ENCODE results near the gene GSS. TPM values are rescaled to one million over a fixed set of nuclear protein-coding genes. Genes with fewer than 3 reads are reported as not detected.

Gene GSS
- total and polyA plus RNA-seq, 4 experiments from 2014 or later = 32.2 to 43.3 (median 39.8) TPM

DNA sequence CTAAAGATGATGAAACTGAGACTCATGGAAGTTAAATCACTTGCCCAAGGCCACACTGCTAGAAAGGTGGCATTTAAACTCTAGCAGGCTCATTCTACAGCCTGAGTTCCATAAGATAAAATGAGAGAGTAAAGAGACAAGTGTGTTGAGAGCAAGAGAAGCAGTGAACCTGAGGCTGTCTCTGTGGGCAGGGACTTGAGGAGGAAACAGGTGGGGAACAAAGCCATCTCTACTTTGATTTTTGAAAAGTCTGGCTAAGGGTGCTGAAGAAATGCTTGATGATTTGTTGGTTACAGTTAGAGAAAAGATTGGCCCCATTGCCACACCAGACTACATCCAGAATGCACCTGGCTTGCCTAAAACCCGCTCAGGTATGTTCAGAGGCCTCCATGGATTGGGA lies 29.0 kb downstream of the GSS start:
- H3K27ac Mint-ChIP-seq = peak overlapping the region in 2 of 7 donors; percentile 25 to 74
- no peaks in the 10 kb centered on the region for H3K9me3 Mint-ChIP-seq
- H3K36me3 ChIP-seq (ENCODE audit: insufficient read depth, low read length) = peaks cover 19% of the 10 kb centered on the region
- DNase-seq = no peak
- ChIA-PET POLR2A (ENCODE audit: partially characterized antibody) (no interaction called here), CTCF (ENCODE audit: partially characterized antibody) (no interaction called here)
- peaks cover 41 to 45% of the 10 kb centered on the region in 2 donors for H3K36me3 Mint-ChIP-seq
- H3K27ac ChIP-seq (ENCODE audit: low read depth, low read length) = no peak overlapping the region
- no peaks in the 10 kb centered on the region for H3K27me3 ChIP-seq (ENCODE audit: insufficient read depth, low read length)
- H3K9me3 ChIP-seq (ENCODE audit: control insufficient read depth in 1 of 2, low read length in 2 of 2) = no peaks in the 10 kb centered on the region
- H3K4me1 Mint-ChIP-seq = peaks cover 0 to 11% (median 3%) of the 10 kb centered on the region in 4 donors
- H3K27me3 Mint-ChIP-seq = no peaks in the 10 kb centered on the region
- intact Hi-C loops (cut with micrococcal nuclease) = no loop called here
- no peak overlapping the region for H3K4me3 Mint-ChIP-seq
- no peaks in the 10 kb centered on the region for H3K4me1 ChIP-seq (ENCODE audit: insufficient read depth, low read length)
- no peak overlapping the region for H3K4me3 ChIP-seq (ENCODE audit: low read length in 2 of 2)

DNA sequence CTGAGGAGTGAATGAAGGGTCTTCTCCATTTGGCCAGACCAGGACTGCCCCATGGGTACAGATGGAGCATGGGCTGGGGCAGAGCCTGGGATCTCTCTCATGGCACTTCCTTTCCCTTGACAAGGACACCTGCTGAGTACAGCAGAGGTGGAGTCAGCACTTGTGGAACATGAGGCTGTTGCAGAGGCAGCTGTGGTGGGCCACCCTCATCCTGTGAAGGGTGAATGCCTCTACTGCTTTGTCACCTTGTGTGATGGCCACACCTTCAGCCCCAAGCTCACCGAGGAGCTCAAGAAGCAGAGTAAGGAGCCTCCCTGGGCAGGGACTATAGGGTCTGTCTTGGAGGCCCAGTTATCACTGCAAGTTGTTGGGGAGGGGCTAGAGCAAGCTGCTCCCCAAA lies 29.6 kb downstream of the GSS start:
- H3K36me3 ChIP-seq (ENCODE audit: insufficient read depth, low read length) = peaks cover 14% of the 10 kb centered on the region
- CTCF ChIA-PET (ENCODE audit: partially characterized antibody) = no interaction called here
- POLR2A ChIA-PET (ENCODE audit: partially characterized antibody) = no interaction called here
- no peaks in the 10 kb centered on the region for H3K27me3 Mint-ChIP-seq
- H3K27ac Mint-ChIP-seq = peak overlapping the region in 3 of 7 donors; percentile 19 to 65 (median 30)
- no peak overlapping the region for H3K27ac ChIP-seq (ENCODE audit: low read depth, low read length)
- H3K4me3 ChIP-seq (ENCODE audit: low read length in 2 of 2) = no peak overlapping the region
- peaks cover 42% of the 10 kb centered on the region in 2 donors for H3K36me3 Mint-ChIP-seq
- H3K9me3 Mint-ChIP-seq = no peaks in the 10 kb centered on the region
- no peak overlapping the region for H3K4me3 Mint-ChIP-seq
- H3K4me1 Mint-ChIP-seq = peaks cover 0 to 11% (median 3%) of the 10 kb centered on the region in 4 donors
- H3K27me3 ChIP-seq (ENCODE audit: insufficient read depth, low read length) = no peaks in the 10 kb centered on the region
- no peaks in the 10 kb centered on the region for H3K4me1 ChIP-seq (ENCODE audit: insufficient read depth, low read length)
- no peak for DNase-seq
- intact Hi-C loops (cut with micrococcal nuclease) = no loop called here
- H3K9me3 ChIP-seq (ENCODE audit: control insufficient read depth in 1 of 2, low read length in 2 of 2) = no peaks in the 10 kb centered on the region

DNA sequence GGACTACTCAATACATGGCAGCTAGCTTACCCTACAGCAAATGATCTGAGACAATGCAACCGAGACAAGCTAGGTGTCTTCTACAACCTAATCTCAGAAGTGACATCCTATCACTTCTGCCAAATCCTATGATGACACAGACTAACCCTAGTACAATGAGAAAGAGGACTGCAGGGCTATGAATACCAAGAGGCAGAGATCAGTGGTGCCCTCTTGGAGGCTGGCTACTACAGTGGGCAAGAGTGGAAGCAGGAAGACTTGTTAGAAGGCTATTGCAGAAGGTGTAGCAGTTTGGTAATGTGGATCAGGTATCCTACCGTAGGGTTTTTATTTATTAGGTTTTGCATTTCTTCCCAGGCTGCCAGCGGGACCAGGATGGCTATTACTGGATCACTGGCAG lies 30.3 kb downstream of the GSS start:
- intact Hi-C loops (cut with micrococcal nuclease) = no loop called here
- no peak overlapping the region for H3K4me3 ChIP-seq (ENCODE audit: low read length in 2 of 2)
- no peaks in the 10 kb centered on the region for H3K4me1 ChIP-seq (ENCODE audit: insufficient read depth, low read length)
- DNase-seq = no peak
- Mint-ChIP-seq H3K4me1 (peaks cover 0 to 11% (median 3%) of the 10 kb centered on the region in 4 donors), H3K27me3 (no peaks in the 10 kb centered on the region), H3K4me3 (no peak overlapping the region), H3K27ac (peak overlapping the region in 3 of 7 donors; percentile 29 to 37 (median 33)), H3K36me3 (peaks cover 35 to 40% of the 10 kb centered on the region in 2 donors), H3K9me3 (no peaks in the 10 kb centered on the region)
- no peaks in the 10 kb centered on the region for H3K9me3 ChIP-seq (ENCODE audit: control insufficient read depth in 1 of 2, low read length in 2 of 2)
- no peak overlapping the region for H3K27ac ChIP-seq (ENCODE audit: low read depth, low read length)
- peaks cover 14% of the 10 kb centered on the region for H3K36me3 ChIP-seq (ENCODE audit: insufficient read depth, low read length)
- H3K27me3 ChIP-seq (ENCODE audit: insufficient read depth, low read length) = no peaks in the 10 kb centered on the region
- CTCF ChIA-PET (ENCODE audit: partially characterized antibody) = no interaction called here
- POLR2A ChIA-PET (ENCODE audit: partially characterized antibody) = no interaction called here

DNA sequence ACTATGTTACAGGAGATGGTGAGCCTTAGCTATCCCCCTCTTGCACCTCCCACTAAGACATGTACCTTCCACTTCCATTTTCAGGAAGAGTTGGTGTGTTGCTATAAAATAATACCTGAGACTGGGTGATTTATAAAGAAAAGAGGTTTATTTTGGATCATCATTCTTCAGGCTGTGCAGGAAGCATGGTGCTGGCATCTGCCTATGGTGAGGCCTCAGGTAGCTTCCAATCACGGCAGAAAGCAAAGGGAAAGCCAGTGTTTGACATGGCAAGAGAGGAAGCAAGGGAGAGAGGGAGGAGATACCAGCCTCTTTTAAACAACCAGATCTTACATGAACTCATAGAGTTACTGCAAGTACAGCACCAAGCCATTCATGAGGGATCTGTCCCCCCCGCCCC lies 32.2 kb downstream of the GSS start:
- H3K9me3 Mint-ChIP-seq = no peaks in the 10 kb centered on the region
- Histone ChIP-seq H3K4me3 (ENCODE audit: low read length in 2 of 2) (no peak overlapping the region), H3K4me1 (ENCODE audit: insufficient read depth, low read length) (peaks cover 6% of the 10 kb centered on the region), H3K9me3 (ENCODE audit: control insufficient read depth in 1 of 2, low read length in 2 of 2) (no peaks in the 10 kb centered on the region), H3K36me3 (ENCODE audit: insufficient read depth, low read length) (peaks cover 5% of the 10 kb centered on the region), H3K27ac (ENCODE audit: low read depth, low read length) (no peak overlapping the region), H3K27me3 (ENCODE audit: insufficient read depth, low read length) (no peaks in the 10 kb centered on the region)
- no peaks in the 10 kb centered on the region for H3K27me3 Mint-ChIP-seq
- ChIA-PET CTCF (ENCODE audit: partially characterized antibody) (no interaction called here), POLR2A (ENCODE audit: partially characterized antibody) (interaction anchor here (1.5 kb wide), 1 partner anchor 11 kb away, joined by 3 read pairs; no protein-coding TSS in a partner anchor)
- H3K36me3 Mint-ChIP-seq = peaks cover 24 to 34% of the 10 kb centered on the region in 2 donors
- DNase-seq = no peak
- H3K27ac Mint-ChIP-seq = no peak overlapping the region
- peaks cover 4 to 22% (median 11%) of the 10 kb centered on the region in 4 donors for H3K4me1 Mint-ChIP-seq
- H3K4me3 Mint-ChIP-seq = no peak overlapping the region
- intact Hi-C loops (cut with micrococcal nuclease) = no loop called here

DNA sequence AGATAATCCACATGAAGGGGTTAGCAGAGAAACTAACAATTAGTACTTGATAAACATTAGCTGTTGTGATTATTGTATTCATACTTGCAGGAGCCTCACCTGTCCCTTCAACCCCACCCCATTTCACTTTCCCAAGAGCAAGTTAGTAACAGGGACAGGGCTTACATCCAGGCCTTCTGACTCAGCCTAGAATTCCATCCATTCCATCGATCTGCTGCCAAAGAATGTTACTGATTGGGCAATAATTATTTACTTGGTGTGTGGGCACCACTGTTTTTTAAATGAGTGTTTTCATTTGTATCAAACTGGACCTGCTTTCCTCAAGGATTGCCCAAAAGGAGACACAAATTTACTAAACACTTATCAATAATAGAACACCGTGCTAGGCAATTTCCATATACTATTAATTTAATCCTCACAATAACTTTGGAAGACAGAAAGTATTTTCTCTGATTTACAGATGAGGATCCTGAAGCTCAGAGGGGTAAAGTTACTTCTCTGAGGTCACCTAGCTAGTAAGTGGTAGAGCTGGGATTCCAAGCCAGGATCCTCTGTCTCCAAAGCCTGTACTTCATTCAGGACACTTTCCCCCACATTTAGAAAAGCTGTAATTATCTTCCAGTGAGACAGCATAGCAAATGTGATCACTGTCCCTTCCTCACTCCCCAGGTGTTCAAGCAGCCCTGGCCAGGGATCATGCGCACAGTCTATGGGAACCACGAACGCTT lies 32.8 kb downstream of the GSS start:
- POLR2A ChIA-PET (ENCODE audit: partially characterized antibody) = interaction anchor here (1.5 kb wide), 1 partner anchor 10 kb away, joined by 3 read pairs; no protein-coding TSS in a partner anchor
- Mint-ChIP-seq H3K27ac (no peak overlapping the region), H3K36me3 (peaks cover 21 to 34% of the 10 kb centered on the region in 2 donors), H3K4me3 (no peak overlapping the region), H3K9me3 (no peaks in the 10 kb centered on the region), H3K27me3 (no peaks in the 10 kb centered on the region), H3K4me1 (peaks cover 9 to 28% (median 17%) of the 10 kb centered on the region in 4 donors)
- Histone ChIP-seq H3K27me3 (ENCODE audit: insufficient read depth, low read length) (no peaks in the 10 kb centered on the region), H3K9me3 (ENCODE audit: control insufficient read depth in 1 of 2, low read length in 2 of 2) (no peaks in the 10 kb centered on the region), H3K4me3 (ENCODE audit: low read length in 2 of 2) (no peak overlapping the region), H3K4me1 (ENCODE audit: insufficient read depth, low read length) (peaks cover 12% of the 10 kb centered on the region), H3K36me3 (ENCODE audit: insufficient read depth, low read length) (peaks cover 5% of the 10 kb centered on the region), H3K27ac (ENCODE audit: low read depth, low read length) (no peak overlapping the region)
- CTCF ChIA-PET (ENCODE audit: partially characterized antibody) = no interaction called here
- intact Hi-C loops (cut with micrococcal nuclease) = no loop called here
- no peak for DNase-seq

DNA sequence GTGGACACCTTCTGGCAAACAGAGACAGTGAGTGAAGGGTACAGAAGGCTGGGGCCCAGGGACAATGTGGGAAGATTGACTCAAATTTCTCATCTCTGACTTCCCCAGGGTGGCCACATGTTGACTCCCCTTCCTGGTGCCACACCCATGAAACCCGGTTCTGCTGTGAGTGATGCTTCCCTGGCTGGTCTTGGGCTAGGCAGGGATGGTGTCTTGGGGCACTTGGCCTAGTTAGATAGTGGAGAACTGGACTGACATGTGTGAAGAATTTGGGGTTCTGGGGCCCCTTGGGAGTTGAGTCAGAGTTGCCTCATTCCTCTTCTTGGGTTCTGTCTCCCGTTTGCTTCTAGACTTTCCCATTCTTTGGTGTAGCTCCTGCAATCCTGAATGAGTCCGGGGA lies 34.2 kb downstream of the GSS start:
- intact Hi-C loops (cut with micrococcal nuclease) = no loop called here
- Mint-ChIP-seq H3K9me3 (no peaks in the 10 kb centered on the region), H3K4me1 (peaks cover 10 to 39% (median 25%) of the 10 kb centered on the region in 4 donors), H3K27me3 (no peaks in the 10 kb centered on the region), H3K4me3 (no peak overlapping the region), H3K27ac (peak overlapping the region in 1 of 7 donors; percentile 37), H3K36me3 (peaks cover 19 to 30% of the 10 kb centered on the region in 2 donors)
- no peaks in the 10 kb centered on the region for H3K9me3 ChIP-seq (ENCODE audit: control insufficient read depth in 1 of 2, low read length in 2 of 2)
- peaks cover 5% of the 10 kb centered on the region for H3K36me3 ChIP-seq (ENCODE audit: insufficient read depth, low read length)
- H3K4me3 ChIP-seq (ENCODE audit: low read length in 2 of 2) = no peak overlapping the region
- no peak for DNase-seq
- no peaks in the 10 kb centered on the region for H3K27me3 ChIP-seq (ENCODE audit: insufficient read depth, low read length)
- H3K27ac ChIP-seq (ENCODE audit: low read depth, low read length) = no peak overlapping the region
- H3K4me1 ChIP-seq (ENCODE audit: insufficient read depth, low read length) = peaks cover 22% of the 10 kb centered on the region
- CTCF ChIA-PET (ENCODE audit: partially characterized antibody) = no interaction called here
- POLR2A ChIA-PET (ENCODE audit: partially characterized antibody) = no interaction called here

DNA sequence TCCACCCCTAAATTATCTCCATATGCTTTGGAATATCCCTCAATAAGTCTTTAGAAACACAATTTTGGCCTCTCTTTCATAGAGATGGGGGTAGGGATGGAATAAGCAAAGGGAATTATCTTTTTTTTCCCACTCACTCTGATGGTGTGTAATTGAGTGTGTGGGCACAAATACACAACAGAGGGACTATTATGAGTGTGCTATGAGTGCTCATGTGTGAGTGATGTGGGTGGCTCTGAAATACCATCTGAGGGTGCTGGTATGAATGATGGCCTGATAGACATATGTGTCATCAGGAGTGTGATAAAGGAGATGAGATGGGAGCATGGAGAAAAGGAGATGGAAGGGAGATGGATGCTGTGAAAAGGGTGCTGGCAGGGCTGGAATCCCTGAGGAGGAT lies 35.6 kb downstream of the GSS start:
- Mint-ChIP-seq H3K27ac (no peak overlapping the region), H3K9me3 (no peaks in the 10 kb centered on the region), H3K27me3 (no peaks in the 10 kb centered on the region), H3K36me3 (peaks cover 8 to 24% of the 10 kb centered on the region in 2 donors), H3K4me3 (no peak overlapping the region), H3K4me1 (peaks cover 10 to 34% (median 23%) of the 10 kb centered on the region in 4 donors)
- CTCF ChIA-PET (ENCODE audit: partially characterized antibody) = no interaction called here
- Histone ChIP-seq H3K27ac (ENCODE audit: low read depth, low read length) (no peak overlapping the region), H3K4me3 (ENCODE audit: low read length in 2 of 2) (no peak overlapping the region), H3K36me3 (ENCODE audit: insufficient read depth, low read length) (no peaks in the 10 kb centered on the region), H3K27me3 (ENCODE audit: insufficient read depth, low read length) (no peaks in the 10 kb centered on the region), H3K9me3 (ENCODE audit: control insufficient read depth in 1 of 2, low read length in 2 of 2) (no peaks in the 10 kb centered on the region), H3K4me1 (ENCODE audit: insufficient read depth, low read length) (peaks cover 22% of the 10 kb centered on the region)
- DNase-seq = no peak
- intact Hi-C loops (cut with micrococcal nuclease) = no loop called here
- POLR2A ChIA-PET (ENCODE audit: partially characterized antibody) = interaction anchor here (0.6 kb wide), 1 partner anchor 32 kb away, joined by 3 read pairs; no protein-coding TSS in a partner anchor
